Measurements from ENCODE around the gene VAC14.
A peak's percentile ranks its signal among the peaks of the same experiment; 100 is the strongest.

Gene VAC14

DNA sequence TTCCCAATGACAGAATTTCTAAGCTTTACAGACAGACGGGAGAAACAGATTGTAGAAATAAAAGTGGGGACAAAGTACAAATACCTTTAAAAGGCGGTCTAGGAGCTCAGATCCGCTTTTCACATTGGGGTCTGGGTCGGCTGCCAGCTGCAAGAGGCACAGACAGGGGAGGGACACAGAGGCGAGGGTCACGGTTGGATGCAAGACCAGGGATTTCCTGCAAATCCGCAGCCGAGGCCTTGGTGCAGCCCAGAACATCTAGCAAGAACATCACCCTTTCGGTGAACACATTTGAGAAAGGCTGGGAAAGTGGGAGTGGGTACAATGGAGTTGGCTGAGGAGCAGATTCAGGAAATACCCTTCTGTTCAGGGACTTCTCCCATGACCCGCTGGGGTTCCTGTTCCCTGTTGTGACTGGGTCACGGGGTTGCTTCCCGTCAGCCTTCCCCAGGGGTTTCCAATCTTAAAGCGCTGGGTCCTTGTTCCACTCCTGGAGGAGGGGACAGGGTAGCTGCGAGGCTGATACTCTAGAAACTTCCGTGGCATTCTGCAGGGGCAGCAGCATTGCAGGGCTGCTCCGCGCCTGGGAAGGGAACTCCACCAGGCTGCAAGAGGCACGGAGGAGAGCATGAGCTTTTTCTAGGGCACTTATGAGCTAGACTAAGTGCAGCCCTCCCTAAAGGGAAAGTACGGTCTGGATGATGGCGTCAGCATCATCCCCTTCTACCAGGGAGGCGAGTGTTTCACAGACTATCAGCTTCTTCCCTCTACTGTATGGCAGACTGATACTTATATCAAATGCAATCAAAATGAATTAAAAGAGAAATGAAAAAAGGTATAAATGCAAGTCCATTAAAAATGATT is 16.0 kb downstream of the VAC14 start:
- DNase-seq: no peak

DNA sequence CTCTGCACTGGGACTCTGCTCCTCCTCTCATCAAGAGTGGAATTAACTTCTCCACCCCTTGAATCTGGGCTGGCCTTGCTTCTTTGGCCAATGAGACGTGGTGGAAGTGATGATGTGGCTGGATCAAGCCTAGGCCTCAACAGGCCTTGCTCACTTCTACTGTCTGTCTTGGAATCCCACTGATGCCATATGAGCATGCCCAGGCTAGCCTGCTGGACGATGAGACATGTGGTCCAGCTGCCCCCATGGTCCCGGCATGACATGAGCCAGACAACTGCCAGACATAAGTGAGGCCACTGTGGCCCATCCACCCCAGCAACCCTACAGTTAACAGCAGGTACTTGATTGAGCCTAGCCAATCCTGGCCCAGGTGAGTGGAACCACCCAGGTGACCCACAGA is 18.7 kb downstream of the VAC14 start:
- DNase-seq: no peak

DNA sequence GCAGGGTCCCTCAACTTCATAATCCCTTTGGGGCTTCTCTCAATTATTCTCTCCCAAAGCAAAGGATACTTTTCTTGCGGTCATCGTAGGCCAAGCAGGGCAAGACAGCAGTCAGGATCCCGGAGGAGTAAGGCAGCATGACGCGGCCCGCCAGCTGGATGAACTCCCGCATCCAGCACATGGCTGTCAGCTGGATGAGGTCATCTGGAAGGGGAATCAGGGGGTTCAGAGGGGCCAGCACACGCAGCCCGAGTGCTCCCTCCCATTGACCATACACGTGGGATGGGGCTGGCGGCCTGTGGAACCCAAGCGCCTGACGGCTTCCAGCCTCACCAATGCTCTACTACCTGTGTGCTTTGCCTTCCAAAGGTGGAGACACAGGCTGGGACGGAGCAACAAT is 19.2 kb downstream of the VAC14 start:
- no peak for DNase-seq

DNA sequence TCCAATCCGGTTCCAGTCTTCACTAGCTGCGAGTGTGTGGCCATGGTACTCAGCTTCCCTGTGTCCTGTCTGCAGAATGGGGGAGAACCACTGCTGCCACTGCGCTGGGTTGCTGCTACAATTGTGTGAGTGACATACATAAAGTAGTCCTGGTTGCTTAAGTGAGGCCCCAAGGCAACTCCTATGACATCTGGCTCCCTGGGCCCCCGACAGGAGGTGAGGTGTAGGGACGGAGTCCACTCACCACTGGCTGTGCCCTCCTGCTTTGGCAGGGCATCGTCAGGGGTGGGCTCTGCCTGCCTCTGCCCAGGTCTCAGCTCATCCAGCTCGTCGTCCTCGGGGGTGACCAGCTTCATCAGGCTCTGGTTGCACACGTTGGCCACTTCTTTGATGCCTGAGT is 20.4 kb downstream of the VAC14 start:
- no peak for DNase-seq

DNA sequence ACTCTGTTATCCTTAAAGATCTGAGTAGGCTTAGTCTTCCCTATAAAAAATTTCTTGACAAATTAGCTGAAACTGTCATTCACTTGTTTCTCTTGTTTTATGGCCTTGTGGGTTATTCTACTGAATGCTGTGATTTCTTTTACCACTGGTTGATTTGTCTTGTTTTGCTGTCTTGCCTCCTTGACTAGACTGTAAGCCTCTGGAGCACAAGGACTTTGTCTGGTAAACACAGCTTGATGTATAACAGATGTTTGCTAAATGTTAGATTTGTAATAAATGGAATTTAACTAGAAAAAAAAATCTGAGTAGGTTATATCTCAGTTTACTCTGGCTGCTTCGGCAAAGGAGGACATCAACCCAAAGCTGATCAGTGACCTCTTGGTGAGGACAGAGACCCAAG is 21.6 kb downstream of the VAC14 start:
- DNase-seq: no peak

DNA sequence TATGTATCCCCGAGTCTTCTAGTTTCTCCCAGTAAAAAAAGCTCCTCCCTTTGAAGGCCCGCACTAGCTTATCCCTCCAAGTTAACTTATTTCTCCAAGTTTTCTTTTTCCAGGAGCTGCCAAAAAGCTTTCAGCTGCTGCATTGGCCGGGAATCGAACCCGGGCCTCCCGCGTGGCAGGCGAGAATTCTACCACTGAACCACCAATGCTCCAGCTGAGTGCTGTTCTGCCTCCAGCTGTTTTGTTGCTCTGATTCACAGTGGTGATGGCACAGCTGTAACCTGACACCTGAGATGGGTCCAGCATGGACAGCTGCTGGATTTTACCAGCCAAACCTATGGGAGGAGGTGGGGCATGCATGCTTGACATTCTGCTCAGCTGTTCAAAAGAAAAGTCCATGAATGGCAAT is 22.1 kb downstream of the VAC14 start:
- DNase-seq: no peak

DNA sequence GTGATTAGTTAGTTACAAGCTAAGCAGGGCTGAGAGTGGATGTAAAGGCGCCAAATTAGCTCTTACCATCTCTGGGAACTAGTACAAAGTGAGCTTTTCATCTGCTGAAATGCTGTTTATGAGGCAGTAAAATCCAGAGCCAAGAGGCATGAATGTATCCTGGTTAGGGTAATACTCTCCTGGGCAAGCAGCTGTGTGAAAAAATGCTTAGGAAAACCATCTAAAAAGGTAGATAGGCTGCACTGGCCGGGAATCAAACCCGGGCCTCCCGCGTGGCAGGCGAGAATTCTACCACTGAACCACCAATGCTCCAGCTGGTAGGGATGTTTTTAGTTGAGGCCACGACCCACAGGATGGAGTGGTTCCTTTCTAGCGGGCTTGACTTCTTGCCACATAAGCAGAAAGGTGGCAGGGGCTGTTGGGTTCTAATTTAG is 23.0 kb downstream of the VAC14 start:
- no peak for DNase-seq

DNA sequence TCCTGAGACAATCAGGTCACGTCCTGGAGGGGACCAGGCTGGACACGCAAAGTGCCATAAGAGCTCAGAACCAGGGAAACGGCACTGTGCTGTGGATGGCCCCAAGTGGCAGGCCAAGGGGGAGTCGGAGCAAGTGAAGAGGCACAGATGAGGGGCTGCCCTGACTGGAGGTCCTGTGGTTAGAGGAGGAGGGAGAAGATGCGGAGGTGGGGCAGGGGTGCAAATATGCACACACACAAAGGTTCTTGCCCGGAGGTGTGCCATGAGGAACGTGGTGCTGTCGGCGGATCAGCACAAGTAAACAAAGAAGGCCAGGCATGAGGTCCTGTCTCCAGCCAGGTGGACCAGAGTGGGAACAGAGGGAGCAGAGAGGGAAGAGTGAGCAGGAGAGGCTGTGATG is 23.5 kb downstream of the VAC14 start:
- DNase-seq: no peak

DNA sequence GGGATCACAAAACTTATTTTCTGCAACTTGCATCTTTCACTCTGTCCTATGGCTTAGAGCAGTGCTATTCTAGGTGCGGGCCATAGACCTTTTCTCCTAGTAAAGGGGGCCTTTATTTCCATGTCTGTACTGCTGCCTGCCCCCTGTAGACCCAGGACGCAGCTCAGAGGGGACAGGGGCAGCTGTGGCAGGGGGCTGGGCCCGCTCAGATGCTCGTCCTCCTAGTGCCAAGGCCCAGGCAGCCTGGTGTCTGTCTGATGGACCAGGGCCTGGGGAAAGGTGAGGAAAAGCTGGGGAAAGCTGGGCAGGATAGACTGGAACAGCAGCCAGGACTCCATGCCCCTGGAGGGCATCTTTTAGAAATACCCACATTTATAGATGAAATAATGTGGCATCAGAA is 25.6 kb downstream of the VAC14 start:
- DNase-seq: no peak

DNA sequence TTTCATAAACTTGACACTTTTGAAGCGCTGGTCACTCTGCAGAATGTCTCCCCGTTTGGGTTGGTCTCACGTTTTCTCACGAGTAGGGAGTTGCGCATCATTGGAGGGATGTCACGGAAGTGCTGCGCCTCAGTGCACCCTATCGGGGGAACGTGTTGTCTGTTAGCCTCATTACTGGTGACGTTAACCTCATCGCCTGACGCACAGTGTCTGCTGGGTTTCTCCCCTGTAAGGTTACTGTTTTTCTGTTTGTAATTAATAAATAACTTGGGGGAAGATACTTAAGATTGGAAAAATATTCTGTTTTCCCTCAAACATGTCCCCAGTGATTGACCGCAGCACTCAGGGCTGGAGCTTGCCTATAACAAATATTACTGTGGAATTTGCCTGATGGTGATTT is 26.7 kb downstream of the VAC14 start:
- no peak for DNase-seq

DNA sequence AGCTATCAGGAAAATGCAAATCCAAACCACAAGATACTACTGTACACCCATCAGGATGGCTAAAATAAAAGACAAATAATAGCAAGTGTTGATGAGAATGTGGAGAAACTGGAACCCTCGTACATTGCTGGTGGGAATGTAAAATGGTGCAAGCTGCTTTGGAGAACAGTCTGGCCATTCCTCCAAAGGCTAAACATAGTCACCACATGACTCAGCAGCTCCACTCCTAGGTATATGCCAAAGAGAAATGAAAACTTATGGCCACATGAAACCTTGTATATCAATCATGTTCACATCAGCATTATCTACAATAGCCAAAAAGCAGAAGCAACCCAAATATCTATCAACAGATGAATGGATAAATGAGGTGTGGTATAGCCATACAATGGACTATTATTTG is 28.5 kb downstream of the VAC14 start:
- no peak for DNase-seq

DNA sequence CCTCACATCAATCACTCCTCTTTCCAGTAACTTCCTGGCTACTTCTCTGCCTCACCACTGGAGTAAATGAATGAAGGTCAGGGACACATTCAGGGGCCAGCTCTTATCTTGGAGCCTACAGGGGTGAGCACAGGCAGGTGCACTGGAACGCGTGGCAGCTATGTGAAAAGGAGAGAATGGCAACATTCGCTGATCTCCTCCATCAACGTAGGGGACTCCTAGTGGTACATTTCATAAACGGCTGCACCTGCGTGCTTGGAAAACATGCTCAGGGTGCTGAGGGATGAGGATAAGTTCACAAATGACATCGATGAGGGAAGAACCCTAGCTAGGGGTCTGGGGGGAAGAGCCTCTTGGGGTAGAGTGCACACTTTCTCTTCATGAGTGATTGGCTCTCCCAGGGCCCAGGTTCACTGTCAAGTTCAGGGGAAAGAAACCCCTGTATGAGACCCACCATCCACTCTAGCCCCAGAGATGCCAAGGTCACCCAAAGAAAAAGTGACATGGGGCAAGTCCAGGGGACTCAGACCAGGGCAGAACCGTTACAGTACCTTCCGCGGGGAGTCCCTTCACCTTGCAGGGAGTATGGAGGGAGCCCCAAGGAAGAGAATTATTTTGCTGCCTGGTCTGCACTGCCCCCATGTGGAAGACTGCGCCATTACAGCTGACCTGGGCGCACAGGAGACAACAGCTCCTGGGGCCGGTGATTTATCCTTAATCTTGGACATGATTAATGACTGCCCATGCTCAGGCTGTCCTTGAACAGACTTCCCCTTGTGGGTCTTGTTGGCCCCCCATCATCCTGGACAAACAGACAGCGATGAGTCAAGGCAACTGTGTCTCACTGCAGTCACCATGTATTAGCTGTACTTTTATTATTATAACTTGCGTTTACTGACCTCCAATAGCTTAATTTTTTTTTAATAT is 30.1 kb downstream of the VAC14 start:
- DNase-seq: peak; percentile 16

DNA sequence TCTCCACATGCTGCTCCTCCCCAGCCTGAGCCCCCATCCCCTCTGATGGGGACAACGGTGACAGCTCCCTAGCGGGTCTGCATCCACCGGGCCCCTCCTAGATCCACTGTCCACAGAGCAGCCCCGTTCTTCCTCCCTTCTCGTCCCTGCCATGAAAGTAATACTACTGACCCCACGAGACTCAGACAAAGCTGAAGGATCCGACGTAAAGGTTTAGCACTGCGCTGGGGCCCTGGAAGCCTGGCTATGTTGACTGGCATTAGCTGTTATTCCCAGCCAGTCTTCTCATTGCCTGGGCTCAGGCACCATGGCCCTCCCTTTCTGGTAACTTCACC is 30.7 kb downstream of the VAC14 start:
- no peak for DNase-seq

DNA sequence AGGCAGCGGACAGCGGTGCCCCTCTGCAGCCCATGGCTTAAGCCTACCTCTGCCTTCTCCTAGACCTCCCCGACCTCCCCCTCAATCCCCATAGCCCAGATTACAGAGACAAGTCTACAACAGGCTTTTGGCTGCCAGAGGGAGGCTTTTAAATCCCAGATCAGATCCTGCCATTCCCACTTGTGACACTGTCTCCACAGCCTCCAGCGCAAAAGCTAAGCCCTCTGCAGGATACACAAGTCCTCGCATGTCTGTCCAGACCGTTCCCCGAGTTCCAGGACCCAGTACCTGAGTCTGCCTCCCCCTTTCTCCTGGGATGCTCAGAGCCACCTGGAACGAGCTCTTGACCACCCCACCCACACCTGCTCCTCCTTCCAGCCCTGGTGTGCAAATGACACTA is 31.2 kb downstream of the VAC14 start:
- DNase-seq: no peak

DNA sequence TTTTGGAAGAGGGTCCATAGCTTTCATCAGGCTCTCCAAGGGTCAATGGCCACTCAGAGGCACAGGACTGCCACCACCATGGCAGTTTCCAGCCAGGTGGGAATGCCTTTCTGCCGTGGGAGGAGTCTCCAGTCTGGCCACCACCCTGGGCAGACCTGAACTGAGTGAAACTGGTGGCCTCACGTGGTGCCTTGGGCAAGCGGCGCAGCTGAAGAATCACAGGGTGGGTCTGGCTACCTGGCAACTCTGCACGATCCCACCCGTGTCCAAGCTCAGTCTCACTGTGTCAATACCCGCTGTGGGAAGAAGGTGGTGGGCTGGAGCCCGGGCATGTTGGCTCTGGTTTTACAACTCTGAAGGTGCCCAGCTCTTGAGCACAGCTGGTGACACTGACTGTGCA is 31.8 kb downstream of the VAC14 start:
- no peak for DNase-seq

DNA sequence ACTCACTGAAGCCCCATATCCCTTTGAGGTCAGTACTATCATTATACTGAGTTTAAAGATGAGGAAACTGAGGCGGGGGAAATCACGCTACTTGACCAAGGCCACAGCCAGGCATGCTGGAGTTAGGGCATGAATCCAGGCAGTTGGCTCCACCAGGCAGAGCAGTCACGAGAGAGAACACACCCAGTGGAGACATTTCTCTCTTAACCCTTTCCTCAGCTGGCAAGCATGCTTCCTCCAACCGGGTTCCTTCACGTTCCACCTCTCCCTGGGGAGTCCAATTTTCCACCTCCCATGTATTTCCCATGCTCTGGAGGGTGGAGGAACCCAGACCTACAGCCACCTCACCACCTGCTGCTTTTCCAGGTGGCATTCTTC is 32.8 kb downstream of the VAC14 start:
- no peak for DNase-seq

DNA sequence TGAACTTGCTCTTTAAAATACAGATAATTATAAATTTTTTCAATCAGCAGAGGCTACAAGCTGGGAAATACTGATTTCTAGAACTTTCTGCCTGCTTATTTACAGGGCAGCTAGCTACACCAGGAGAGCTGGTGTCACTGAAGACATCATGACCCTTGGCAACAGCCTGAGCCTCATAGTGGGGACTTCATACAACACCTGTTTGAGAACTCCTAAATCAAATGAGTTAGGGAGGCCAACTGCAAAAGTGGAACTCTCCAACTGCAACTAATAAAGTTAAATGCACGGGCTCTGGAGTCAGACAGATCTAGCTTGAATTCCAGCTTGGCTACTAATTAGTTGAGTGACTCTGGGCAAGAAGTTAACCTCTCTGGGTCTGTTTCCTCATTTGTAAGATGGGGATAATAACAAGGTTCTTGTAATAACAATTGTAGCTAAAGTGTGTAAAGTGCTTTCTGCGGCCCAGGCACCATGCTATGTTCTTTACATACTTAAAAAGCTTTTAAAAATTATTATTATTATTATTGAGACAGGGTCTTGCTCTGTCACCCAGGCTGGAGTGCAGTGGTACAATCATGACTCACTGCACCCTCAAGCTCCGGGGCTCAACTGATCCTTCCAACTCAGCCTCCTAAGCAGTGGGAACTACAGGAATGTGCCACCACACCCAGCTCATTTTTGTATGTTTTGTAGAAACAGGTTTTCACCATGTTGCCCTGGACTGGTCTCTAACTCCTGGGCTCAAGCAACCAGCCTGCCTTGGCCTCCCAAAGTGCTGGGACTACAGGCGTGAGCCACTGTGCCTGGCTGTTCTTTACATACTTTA is 33.4 kb downstream of the VAC14 start:
- DNase-seq: no peak

DNA sequence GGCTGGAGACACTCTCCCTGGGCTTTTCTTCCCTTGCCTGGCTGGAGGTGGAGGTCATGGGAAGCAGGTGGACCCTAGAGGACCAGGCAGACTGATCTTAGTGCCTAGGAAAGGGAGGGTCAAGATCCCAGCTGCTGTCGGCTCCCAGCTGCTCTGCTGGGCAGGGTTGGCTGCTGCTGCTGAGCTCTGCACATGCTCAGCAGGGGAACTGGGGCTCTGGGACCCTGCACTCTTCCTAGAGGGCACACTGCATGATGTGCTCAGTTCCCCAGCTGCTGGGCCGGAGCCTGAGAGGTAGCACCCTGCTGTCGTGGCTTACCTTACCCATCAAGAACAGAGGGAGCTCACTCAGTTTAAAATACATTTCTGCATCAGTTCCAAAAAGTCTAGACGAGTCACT is 34.3 kb downstream of the VAC14 start:
- DNase-seq: no peak

DNA sequence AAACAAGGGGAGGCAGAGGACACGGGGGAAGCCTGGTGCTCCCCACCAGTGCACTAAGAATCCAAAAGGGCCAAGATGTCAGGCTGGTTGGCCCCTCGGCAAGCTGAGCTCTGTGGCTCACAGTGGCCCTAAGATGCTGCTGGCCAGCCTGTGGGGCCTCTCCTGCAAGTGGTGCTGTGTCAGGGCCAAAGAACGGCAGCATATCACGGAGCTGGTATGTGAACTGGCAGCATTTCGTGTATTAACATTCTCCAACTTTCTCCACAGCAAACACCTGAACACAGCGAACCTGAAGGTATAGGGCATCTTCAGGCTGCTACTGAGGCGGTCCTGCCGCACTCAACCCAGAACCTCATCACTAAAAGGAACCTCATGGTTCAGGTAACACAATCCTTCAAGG is 34.8 kb downstream of the VAC14 start:
- DNase-seq: no peak

DNA sequence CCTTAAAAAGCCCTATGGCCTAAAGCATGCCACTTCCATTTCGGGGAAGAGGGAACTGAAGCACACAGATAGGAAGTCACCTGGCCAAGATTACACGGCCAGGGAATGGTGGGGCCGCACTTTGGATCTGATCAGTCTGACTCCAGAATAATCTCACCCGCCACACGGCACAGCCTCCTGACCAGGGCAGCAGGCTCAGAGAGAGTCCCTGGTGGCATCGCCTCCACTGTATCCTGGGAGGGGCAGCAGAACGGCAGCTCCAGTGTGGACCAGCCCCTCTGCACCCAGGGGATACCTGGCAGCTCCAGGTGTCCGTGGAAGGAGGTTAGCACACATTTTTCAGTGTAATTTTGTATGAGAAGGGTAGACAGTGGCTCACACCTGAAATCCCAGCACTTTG is 35.5 kb downstream of the VAC14 start:
- no peak for DNase-seq

DNA sequence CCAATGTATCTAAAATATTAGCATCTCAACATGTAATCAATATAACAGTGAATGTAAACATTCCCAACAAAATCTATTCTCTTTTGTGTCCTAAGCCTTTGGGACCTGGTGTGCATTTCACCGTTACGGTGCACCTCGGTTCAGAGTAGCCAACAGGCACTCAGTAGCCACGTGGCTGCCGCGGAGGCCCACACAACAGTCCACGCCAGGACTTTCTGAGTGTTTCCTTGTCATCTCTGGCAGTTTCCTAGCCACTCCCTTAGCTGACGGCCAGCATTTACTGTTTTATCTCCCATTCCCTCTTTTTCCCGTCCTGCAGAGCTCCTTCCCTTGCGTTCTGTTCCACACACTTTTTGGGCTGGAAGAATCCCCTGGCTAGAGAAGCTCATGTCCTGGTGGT is 36.3 kb downstream of the VAC14 start:
- no peak for DNase-seq

DNA sequence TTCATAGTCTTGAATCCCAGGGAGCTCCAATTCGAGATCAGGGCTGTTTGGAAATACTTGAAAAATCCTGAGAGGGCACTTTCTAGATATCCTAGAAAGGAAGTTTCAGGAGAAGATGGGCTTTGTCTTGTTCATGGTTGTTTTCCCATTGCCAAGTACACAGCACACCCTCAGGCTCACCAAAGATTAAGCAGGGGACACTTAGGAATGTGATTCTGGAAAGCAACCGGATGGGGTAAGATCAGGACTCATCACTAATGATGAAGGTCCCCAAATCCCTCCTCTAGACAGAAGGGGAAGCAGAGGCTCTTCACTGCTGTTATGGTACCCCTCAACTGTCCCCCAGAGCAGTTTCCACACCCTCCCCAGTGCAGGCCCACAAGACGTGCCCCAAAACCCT is 40.7 kb downstream of the VAC14 start:
- no peak for DNase-seq

DNA sequence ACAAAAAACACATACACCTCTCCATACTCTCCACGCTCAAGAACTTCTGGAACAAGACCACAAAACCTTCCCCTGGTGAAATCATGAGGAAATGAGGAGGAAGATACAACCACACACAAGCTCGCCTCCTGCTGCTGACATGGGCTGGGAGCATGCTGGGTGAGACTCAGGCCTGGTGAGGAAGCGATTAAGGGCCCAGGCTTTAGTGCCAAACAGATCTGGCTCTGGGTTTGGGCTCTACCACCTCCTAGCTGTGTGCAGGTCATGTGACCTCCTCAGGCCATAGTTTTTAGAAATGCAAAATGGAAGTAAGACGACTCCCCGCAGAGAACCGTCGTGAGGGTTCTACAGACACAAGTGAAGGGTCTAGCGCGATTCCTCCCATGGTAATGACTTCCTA is 41.3 kb downstream of the VAC14 start:
- DNase-seq: no peak
